Spleen (tissue), 11 donors: ENCODE data around the gene CRIP1. TPM values are rescaled to one million over a fixed set of nuclear protein-coding genes. Genes with fewer than 3 reads are reported as not detected.

Source experiments
- DNase-seq: peaks from one replicate; pipeline ENCODE4 v3.0.0-alpha.2; 2020
- H3K27ac ChIP-seq, 8 donors: fragments of 200-600 bp; sonication (generic) in 7 of 8; 1 replicate in 4 of 8; 2 replicates in 4 of 8; pipeline versions ENCODE4 v1.5.0 to v1.8.0; 2016 to 2021; ENCODE audit warnings: inconsistent platforms in 4 of 8, mild to moderate bottlenecking in 4 of 8, moderate library complexity in 1 of 8
- H3K27me3 ChIP-seq, 7 donors: fragments of 200-600 bp; sonication (generic) in 6 of 7; replicated peaks in 1 of 7; 1 replicate in 4 of 7; 2 replicates in 3 of 7; pipeline versions ENCODE4 v1.5.0 to v1.8.0; 2016 to 2021; ENCODE audit warnings: inconsistent platforms in 3 of 7, mild to moderate bottlenecking in 1 of 7
- H3K36me3 ChIP-seq, 6 donors: fragments of 200-600 bp; sonication (generic) in 5 of 6; 1 replicate in 4 of 6; 2 replicates in 2 of 6; pipeline versions ENCODE4 v1.5.0 to v1.8.0; 2016 to 2021; ENCODE audit warnings: inconsistent platforms in 2 of 6
- H3K4me1 ChIP-seq, 6 donors: fragments of 200-600 bp; sonication (generic) in 5 of 6; 1 replicate in 3 of 6; 2 replicates in 3 of 6; pipeline versions ENCODE4 v1.5.0 to v1.8.0; 2016 to 2021; ENCODE audit warnings: inconsistent platforms in 3 of 6
- H3K4me3 ChIP-seq, 8 donors: fragments of 200-600 bp; sonication (generic) in 7 of 8; 1 replicate in 4 of 8; 2 replicates in 4 of 8; pipeline versions ENCODE4 v1.5.0 to v1.8.0; 2016 to 2021; ENCODE audit warnings: inconsistent platforms in 4 of 8, mild to moderate bottlenecking in 4 of 8, moderate library complexity in 2 of 8
- H3K9me3 ChIP-seq, 8 donors: fragments of 200-600 bp; sonication (generic) in 7 of 8; 1 replicate in 4 of 8; 2 replicates in 4 of 8; pipeline versions ENCODE4 v1.5.0 to v1.8.0; 2016 to 2021; ENCODE audit warnings: inconsistent platforms in 4 of 8
- POLR2A ChIP-seq, 3 donors: fragments of 450-650 bp; IDR thresholded peaks; one replicate each; pipeline ENCODE4 v1.5.1; 2017; ENCODE audit warnings: antibody characterized with exemption in 3 of 3, mild to moderate bottlenecking in 1 of 3
- POLR2AphosphoS5 ChIP-seq, 3 donors: sonication (generic); formaldehyde crosslinking; IDR thresholded peaks; one replicate each; pipeline ENCODE4 v1.5.1; 2017; ENCODE audit warnings: antibody characterized with exemption in 3 of 3
- WGBS, 5 donors: extraction: QIAGEN DNeasy Blood & Tissue Kit in 3 of 5; methylation state at CpG; one replicate each; pipeline versions ENCODE4 v1.1.5 to v1.1.7; 2013 to 2018; 5-methylcytosine and 5-hydroxymethylcytosine counted together
- intact Hi-C: fragments of 100-400 bp; cut with DNase I; formaldehyde crosslinking; loops from one replicate; pipeline ENCODE4 v1.15.0; 2023; ENCODE audit warnings: low total_unique reads
- polyA plus RNA-seq, 3 donors: library from polyadenylated mRNA; stranded (reverse); fragments of 200-250 nt; gene quantifications; one replicate each; pipeline ENCODE4 v1.2.1, GENCODE V29; 2013
- total RNA-seq, 7 donors: library from RNA; depleted of rRNA in 3 of 7; stranded (reverse); fragments of >200 nt in 3 of 7; fragmentation: NEBNext Ultra II Directional in 4 of 7; extraction: Animal tissue kit (Norgen Biotek cat#: 25700) in 4 of 7; gene quantifications; one replicate each; pipeline versions ENCODE4 v1.1.0 to v1.2.1, GENCODE V29; 2016 to 2021
- TF ChIP-seq, protein P1 (sequence below), 11 experiments: fragments of 200-600 bp in 7 of 11; fragments of 450-650 bp in 4 of 11; sonication (generic) in 4 of 11; IDR thresholded peaks in 8 of 11; conservative IDR thresholded peaks in 3 of 11; 1 replicate in 7 of 11; 2 replicates in 4 of 11; pipeline versions ENCODE4 v1.4.0 to v1.8.0; 2016 to 2021; ENCODE audit warnings: antibody characterized with exemption in 11 of 11, inconsistent platforms in 4 of 11, mild to moderate bottlenecking in 1 of 11
- donor health status: healthy with polysubstance abuse.
- donor health status: DM: no; HTN: no; CAD: no; lungs with moderate emphysema.
- donor health status: DM: no; HTN: no; CAD: no.
- donor health status: Bipolar disorder and iron deficiency.
- donor health status: healthy.
- donor health status: DM: no; HTN: no; CAD: no.
- donor health status: DM: yes; HTN: yes; CAD: no.

The CRIP1 gene
- total and polyA plus RNA-seq, 10 donors: 20.5 to 349 (median 65.3) TPM

GRCh38 chr14:105450864-105451720, 35.6 kb upstream of the CRIP1 start:
- TF ChIP-seq POLR2AphosphoS5 (IDR thresholded peaks at IDR 0.05) (no peak), POLR2A (IDR thresholded peaks at IDR 0.05) (no peak)
- TF ChIP-seq, protein P1, sequence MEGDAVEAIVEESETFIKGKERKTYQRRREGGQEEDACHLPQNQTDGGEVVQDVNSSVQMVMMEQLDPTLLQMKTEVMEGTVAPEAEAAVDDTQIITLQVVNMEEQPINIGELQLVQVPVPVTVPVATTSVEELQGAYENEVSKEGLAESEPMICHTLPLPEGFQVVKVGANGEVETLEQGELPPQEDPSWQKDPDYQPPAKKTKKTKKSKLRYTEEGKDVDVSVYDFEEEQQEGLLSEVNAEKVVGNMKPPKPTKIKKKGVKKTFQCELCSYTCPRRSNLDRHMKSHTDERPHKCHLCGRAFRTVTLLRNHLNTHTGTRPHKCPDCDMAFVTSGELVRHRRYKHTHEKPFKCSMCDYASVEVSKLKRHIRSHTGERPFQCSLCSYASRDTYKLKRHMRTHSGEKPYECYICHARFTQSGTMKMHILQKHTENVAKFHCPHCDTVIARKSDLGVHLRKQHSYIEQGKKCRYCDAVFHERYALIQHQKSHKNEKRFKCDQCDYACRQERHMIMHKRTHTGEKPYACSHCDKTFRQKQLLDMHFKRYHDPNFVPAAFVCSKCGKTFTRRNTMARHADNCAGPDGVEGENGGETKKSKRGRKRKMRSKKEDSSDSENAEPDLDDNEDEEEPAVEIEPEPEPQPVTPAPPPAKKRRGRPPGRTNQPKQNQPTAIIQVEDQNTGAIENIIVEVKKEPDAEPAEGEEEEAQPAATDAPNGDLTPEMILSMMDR (IDR thresholded peaks at IDR 0.05 in 8 of 11, conservative IDR thresholded peaks at IDR 0.05 in 3 of 11): no peak
- no peak for DNase-seq
- H3K4me1 ChIP-seq: peaks cover 4 to 19% (median 12%) of the 10 kb centered on the region in 6 donors
- H3K36me3 ChIP-seq: peaks cover 0 to 85% (median 55%) of the 10 kb centered on the region in 6 donors
- no peak overlapping the region for H3K4me3 ChIP-seq
- H3K27me3 ChIP-seq: no peaks in the 10 kb centered on the region
- no peak overlapping the region for H3K27ac ChIP-seq
- intact Hi-C loops: no loop called here
- WGBS, 5 donors: 93 to 95% (median 93%) methylated on average over 22 to 29 of the region's 29 CpGs
- H3K9me3 ChIP-seq: no peaks in the 10 kb centered on the region

DNA sequence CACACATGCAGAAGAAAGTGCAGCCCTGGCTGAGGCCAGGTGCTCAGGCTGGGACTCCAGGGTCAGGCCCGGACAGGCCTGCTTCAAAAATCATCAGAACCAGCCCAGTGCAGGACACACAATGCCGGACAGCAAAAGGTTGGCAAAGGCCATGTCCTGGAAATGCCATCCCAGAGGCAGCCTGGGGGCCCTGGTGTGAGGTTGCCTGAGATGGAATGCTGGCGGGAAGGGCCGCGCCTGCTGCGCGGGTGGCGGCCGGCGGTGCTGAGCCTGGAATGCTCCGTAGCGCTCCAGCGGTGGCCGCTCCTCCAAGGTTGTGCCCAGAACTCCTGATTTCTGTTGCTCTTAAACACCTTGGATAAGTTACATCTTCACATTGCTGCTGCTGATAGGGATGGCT, 33.7 kb upstream of the CRIP1 start:
- H3K27me3 ChIP-seq: no peaks in the 10 kb centered on the region
- 88 to 91% (median 90%) methylated on average over 11 to 14 of the region's 14 CpGs for WGBS, 5 donors
- peaks cover 0 to 88% (median 72%) of the 10 kb centered on the region in 6 donors for H3K36me3 ChIP-seq
- H3K4me1 ChIP-seq: peaks cover 4 to 18% (median 12%) of the 10 kb centered on the region in 6 donors
- no peak overlapping the region for H3K27ac ChIP-seq
- intact Hi-C loops: no loop called here
- TF ChIP-seq POLR2A (IDR thresholded peaks at IDR 0.05) (no peak), POLR2AphosphoS5 (IDR thresholded peaks at IDR 0.05) (peak in 1 of 3 donors; percentile 43)
- TF ChIP-seq, protein P1 (IDR thresholded peaks at IDR 0.05 in 8 of 11, conservative IDR thresholded peaks at IDR 0.05 in 3 of 11): no peak
- no peaks in the 10 kb centered on the region for H3K9me3 ChIP-seq
- H3K4me3 ChIP-seq: no peak overlapping the region
- no peak for DNase-seq

- 87 to 93% (median 88%) methylated on average over 14 of the region's 14 CpGs for WGBS, 5 donors
- Histone ChIP-seq H3K4me1 (peaks cover 1 to 9% (median 5%) of the 10 kb centered on the region in 6 donors), H3K4me3 (no peak overlapping the region), H3K27ac (no peak overlapping the region), H3K9me3 (no peaks in the 10 kb centered on the region), H3K27me3 (no peaks in the 10 kb centered on the region), H3K36me3 (peaks cover 0 to 96% (median 76%) of the 10 kb centered on the region in 6 donors)
- intact Hi-C loops: no loop called here
- no peak for DNase-seq
- TF ChIP-seq POLR2AphosphoS5 (IDR thresholded peaks at IDR 0.05) (no peak), POLR2A (IDR thresholded peaks at IDR 0.05) (no peak)
- TF ChIP-seq, protein P1 (IDR thresholded peaks at IDR 0.05 in 8 of 11, conservative IDR thresholded peaks at IDR 0.05 in 3 of 11): no peak
Observed at GRCh38 chr14:105453847-105454246, 32.8 kb upstream of the CRIP1 start.

GRCh38 chr14:105455086-105455640, 31.5 kb upstream of the CRIP1 start:
- Histone ChIP-seq H3K27ac (no peak overlapping the region), H3K9me3 (no peaks in the 10 kb centered on the region), H3K27me3 (no peaks in the 10 kb centered on the region), H3K36me3 (peaks cover 0 to 87% (median 70%) of the 10 kb centered on the region in 6 donors), H3K4me3 (no peak overlapping the region), H3K4me1 (no peaks in the 10 kb centered on the region)
- intact Hi-C loops: no loop called here
- no peak for DNase-seq
- no peak for TF ChIP-seq POLR2A (IDR thresholded peaks at IDR 0.05)
- TF ChIP-seq, protein P1 (IDR thresholded peaks at IDR 0.05 in 8 of 11, conservative IDR thresholded peaks at IDR 0.05 in 3 of 11): no peak
- no peak for TF ChIP-seq POLR2AphosphoS5 (IDR thresholded peaks at IDR 0.05)
- WGBS, 5 donors: 89 to 96% (median 92%) methylated on average over 21 to 22 of the region's 22 CpGs
